Measurements from ENCODE around the gene PAM.

PAM gene

DNA sequence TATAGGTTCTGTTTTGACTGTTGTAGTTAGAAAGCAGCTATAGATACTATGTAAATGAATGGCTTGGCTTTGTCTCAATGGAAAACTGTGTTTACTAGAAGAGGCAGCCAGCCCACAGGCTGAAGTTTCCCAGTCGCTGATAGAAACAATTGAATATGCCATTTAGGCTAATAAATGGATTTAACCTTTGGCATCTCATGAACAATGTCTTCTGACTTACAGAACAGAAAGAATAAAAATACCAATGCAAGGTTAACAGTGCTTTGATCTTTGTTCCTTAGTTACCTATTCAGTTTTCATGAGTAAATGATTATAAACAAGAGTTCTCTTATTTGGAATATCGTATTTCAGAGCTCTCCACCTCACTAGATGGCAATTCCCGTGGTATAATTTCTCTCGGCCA, 120.6 kb downstream of the PAM start:
- Histone ChIP-seq H4K20me1 (ENCODE audit: low read depth, low read length) (no peaks in the 10 kb centered on the region), H3K4me3 (ENCODE audit: insufficient read depth, low read length, poor library complexity, severe bottlenecking) (no peak overlapping the region), H3K79me2 (ENCODE audit: insufficient read depth, low read length) (no peaks in the 10 kb centered on the region), H3K9me3 (ENCODE audit: insufficient read depth, low read length) (no peaks in the 10 kb centered on the region), H3K9ac (ENCODE audit: low read length) (no peak overlapping the region), H3K27me3 (ENCODE audit: low read length) (no peaks in the 10 kb centered on the region), H2AFZ (ENCODE audit: low read depth, low read length, severe bottlenecking) (no peak overlapping the region), H3F3A (ENCODE audit: insufficient read depth) (no peaks in the 10 kb centered on the region), H3K4me2 (ENCODE audit: low read depth, low read length, poor library complexity, severe bottlenecking) (no peak overlapping the region), H3K36me3 (ENCODE audit: low read length) (no peaks in the 10 kb centered on the region), H3K9me2 (replicated peaks; ENCODE audit: insufficient read depth, low read length) (no peaks in the 10 kb centered on the region), H3K27ac (ENCODE audit: low read depth, low read length) (no peak overlapping the region)
- TF ChIP-seq EZH2phosphoT487 (conservative IDR thresholded peaks at IDR 0.05; ENCODE audit: low read length), result no peak
- TF ChIP-seq, protein P1, sequence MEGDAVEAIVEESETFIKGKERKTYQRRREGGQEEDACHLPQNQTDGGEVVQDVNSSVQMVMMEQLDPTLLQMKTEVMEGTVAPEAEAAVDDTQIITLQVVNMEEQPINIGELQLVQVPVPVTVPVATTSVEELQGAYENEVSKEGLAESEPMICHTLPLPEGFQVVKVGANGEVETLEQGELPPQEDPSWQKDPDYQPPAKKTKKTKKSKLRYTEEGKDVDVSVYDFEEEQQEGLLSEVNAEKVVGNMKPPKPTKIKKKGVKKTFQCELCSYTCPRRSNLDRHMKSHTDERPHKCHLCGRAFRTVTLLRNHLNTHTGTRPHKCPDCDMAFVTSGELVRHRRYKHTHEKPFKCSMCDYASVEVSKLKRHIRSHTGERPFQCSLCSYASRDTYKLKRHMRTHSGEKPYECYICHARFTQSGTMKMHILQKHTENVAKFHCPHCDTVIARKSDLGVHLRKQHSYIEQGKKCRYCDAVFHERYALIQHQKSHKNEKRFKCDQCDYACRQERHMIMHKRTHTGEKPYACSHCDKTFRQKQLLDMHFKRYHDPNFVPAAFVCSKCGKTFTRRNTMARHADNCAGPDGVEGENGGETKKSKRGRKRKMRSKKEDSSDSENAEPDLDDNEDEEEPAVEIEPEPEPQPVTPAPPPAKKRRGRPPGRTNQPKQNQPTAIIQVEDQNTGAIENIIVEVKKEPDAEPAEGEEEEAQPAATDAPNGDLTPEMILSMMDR (IDR thresholded peaks at IDR 0.05; ENCODE audit: insufficient read depth, low read length, poor library complexity, severe bottlenecking), result no peak

- TF ChIP-seq, protein P1 (IDR thresholded peaks at IDR 0.05; ENCODE audit: insufficient read depth, low read length, poor library complexity, severe bottlenecking), result no peak
- TF ChIP-seq EZH2phosphoT487 (conservative IDR thresholded peaks at IDR 0.05; ENCODE audit: low read length), result no peak
- no peak overlapping the region for H2AFZ ChIP-seq (ENCODE audit: low read depth, low read length, severe bottlenecking)
- no peaks in the 10 kb centered on the region for H3F3A ChIP-seq (ENCODE audit: insufficient read depth)
- H3K4me2 ChIP-seq (ENCODE audit: low read depth, low read length, poor library complexity, severe bottlenecking), result no peak overlapping the region
- H3K9me2 ChIP-seq (replicated peaks; ENCODE audit: insufficient read depth, low read length), result no peaks in the 10 kb centered on the region
- H3K4me3 ChIP-seq (ENCODE audit: insufficient read depth, low read length, poor library complexity, severe bottlenecking), result no peak overlapping the region
- no peak overlapping the region for H3K27ac ChIP-seq (ENCODE audit: low read depth, low read length)
- H3K9me3 ChIP-seq (ENCODE audit: insufficient read depth, low read length), result no peaks in the 10 kb centered on the region
- no peak overlapping the region for H3K9ac ChIP-seq (ENCODE audit: low read length)
- H3K27me3 ChIP-seq (ENCODE audit: low read length), result no peaks in the 10 kb centered on the region
- H3K36me3 ChIP-seq (ENCODE audit: low read length), result no peaks in the 10 kb centered on the region
- no peaks in the 10 kb centered on the region for H4K20me1 ChIP-seq (ENCODE audit: low read depth, low read length)
- no peaks in the 10 kb centered on the region for H3K79me2 ChIP-seq (ENCODE audit: insufficient read depth, low read length)
Observed at GRCh38 chr5:102876610-102877009, 121.5 kb downstream of the PAM start.

- no peak overlapping the region for H3K27ac ChIP-seq (ENCODE audit: low read depth, low read length)
- no peaks in the 10 kb centered on the region for H3K36me3 ChIP-seq (ENCODE audit: low read length)
- H3K4me2 ChIP-seq (ENCODE audit: low read depth, low read length, poor library complexity, severe bottlenecking), result no peak overlapping the region
- no peaks in the 10 kb centered on the region for H3F3A ChIP-seq (ENCODE audit: insufficient read depth)
- no peaks in the 10 kb centered on the region for H4K20me1 ChIP-seq (ENCODE audit: low read depth, low read length)
- no peak overlapping the region for H3K9ac ChIP-seq (ENCODE audit: low read length)
- H3K79me2 ChIP-seq (ENCODE audit: insufficient read depth, low read length), result no peaks in the 10 kb centered on the region
- H2AFZ ChIP-seq (ENCODE audit: low read depth, low read length, severe bottlenecking), result no peak overlapping the region
- no peaks in the 10 kb centered on the region for H3K27me3 ChIP-seq (ENCODE audit: low read length)
- H3K4me3 ChIP-seq (ENCODE audit: insufficient read depth, low read length, poor library complexity, severe bottlenecking), result no peak overlapping the region
- no peak for TF ChIP-seq EZH2phosphoT487 (conservative IDR thresholded peaks at IDR 0.05; ENCODE audit: low read length)
- TF ChIP-seq, protein P1 (IDR thresholded peaks at IDR 0.05; ENCODE audit: insufficient read depth, low read length, poor library complexity, severe bottlenecking), result no peak
- H3K9me3 ChIP-seq (ENCODE audit: insufficient read depth, low read length), result no peaks in the 10 kb centered on the region
- H3K9me2 ChIP-seq (replicated peaks; ENCODE audit: insufficient read depth, low read length), result no peaks in the 10 kb centered on the region
Observed at GRCh38 chr5:102879741-102880140, 124.6 kb downstream of the PAM start.
